Heart right ventricle (tissue), 16 donors: Measurements from ENCODE around the gene MEGF9. TPM values are rescaled to one million over a fixed set of nuclear protein-coding genes. Genes with fewer than 3 reads are reported as not detected.
A peak's percentile ranks its signal among the peaks of the same experiment; 100 is the strongest.
"Not testable (repeated sequence)": the region's sequence is repeated elsewhere in the genome, so short reads cannot be mapped to it uniquely, and the experiment has no call there.

ENCODE experiments used
- ATAC-seq, 8 donors: fragments of 200-7000 bp; cut with Tn5 transposase; one replicate each; pipeline ENCODE4 v1.9.1; 2020; ENCODE audit warnings: mild to moderate bottlenecking in 8 of 8, moderate library complexity in 8 of 8, moderate number of reproducible peaks in 1 of 8
- DNase-seq, 2 donors: peaks; one replicate each; pipeline ENCODE4 v3.0.0-alpha.2; 2020
- H3K27ac ChIP-seq, 10 donors: fragments of 200-600 bp; sonication (generic) in 2 of 10; one replicate each; pipeline versions ENCODE4 v1.5.0 to v1.8.0; 2020 to 2022; ENCODE audit warnings: mild to moderate bottlenecking in 3 of 10
- H3K27me3 ChIP-seq, 7 donors: fragments of 200-600 bp; one replicate each; pipeline ENCODE4 v1.8.0; 2021 to 2022; ENCODE audit warnings: mild to moderate bottlenecking in 2 of 7
- H3K36me3 ChIP-seq, 9 donors: fragments of 200-600 bp; sonication (generic) in 1 of 9; one replicate each; pipeline versions ENCODE4 v1.5.0 to v1.8.0; 2020 to 2022; ENCODE audit warnings: mild to moderate bottlenecking in 2 of 9
- H3K4me1 ChIP-seq, 9 donors: fragments of 200-600 bp; sonication (generic) in 1 of 9; one replicate each; pipeline versions ENCODE4 v1.5.0 to v1.8.0; 2020 to 2022; ENCODE audit warnings: mild to moderate bottlenecking in 4 of 9
- H3K4me3 ChIP-seq, 10 donors: fragments of 200-600 bp; sonication (generic) in 2 of 10; one replicate each; pipeline versions ENCODE4 v1.5.0 to v1.8.0; 2020 to 2022; ENCODE audit warnings: mild to moderate bottlenecking in 7 of 10, moderate library complexity in 2 of 10
- H3K9me3 ChIP-seq, 11 donors: fragments of 200-600 bp in 10 of 11; sonication (generic) in 2 of 11; one replicate each; pipeline versions ENCODE4 v1.5.0 to v1.8.0; 2013 to 2022; ENCODE audit warnings: mild to moderate bottlenecking in 2 of 11, control low read depth in 1 of 11, moderate library complexity in 1 of 11
- WGBS, 2 donors: extraction: QIAGEN DNeasy Blood & Tissue Kit; methylation state at CpG; one replicate each; pipeline ENCODE4 v1.1.7; 2013; ENCODE audit warnings: inconsistent platforms in 1 of 2; 5-methylcytosine and 5-hydroxymethylcytosine counted together
- intact Hi-C, 10 donors: fragments of 100-400 bp; cut with DNase I; formaldehyde crosslinking; loops; one replicate each; pipeline versions ENCODE4 v1.11.1 to v1.14.2; 2022
- polyA plus RNA-seq, 2 donors: library from polyadenylated mRNA; stranded (reverse); fragments of 200-250 nt; gene quantifications; one replicate each; pipeline ENCODE4 v1.2.3, GENCODE V29; 2013
- total RNA-seq, 10 donors: library from RNA; stranded (reverse); fragmentation: NEBNext Ultra II Directional in 3 of 10; extraction: Animal tissue kit (Norgen Biotek cat#: 25700) in 3 of 10; gene quantifications; one replicate each; pipeline versions ENCODE4 v1.2.1 to v1.2.4, GENCODE V29; 2021 to 2023
- TF ChIP-seq, protein P1 (sequence below), 9 donors: fragments of 200-600 bp; sonication (generic) in 2 of 9; IDR thresholded peaks; one replicate each; pipeline versions ENCODE4 v1.5.0 to v1.8.0; 2021 to 2022; ENCODE audit warnings: antibody characterized with exemption in 9 of 9, mild to moderate bottlenecking in 5 of 9, moderate library complexity in 1 of 9
- donor health status: Arrhythmogenic right ventricular cardiomyopathy.
- donor health status: ischemic (EF 13 %, LVEDD 7.1; RV severe dilation, severe dysfunction).
- donor health status: healthy with polysubstance abuse.
- donor health status: DM: no; HTN: yes; CAD: no.
- donor health status: DM: no; HTN: no; CAD: no.
- donor health status: ischemic (EF 25% LVEDD 6.9; RV normal size, moderate dysfunction).
- donor health status: ischemic (EF 25% LVEDD 5.7; RV mildly dilated, moderate dysfunction).
- donor health status: healthy.
- donor health status: DM: yes; HTN: yes; CAD: no.
- donor health status: Ischemic cardiomyopathy.
- donor health status: ischemic (EF 35%, LVEDD 5.7; RV mildly dilated, moderate dysfunction).
- donor health status: nonischemic (EF 11% LVEDD 7.7; RV severe dilation, severe dysfunction).
- donor health status: DM: yes; HTN: yes; CAD: no.
- donor health status: PGD.
- donor health status: ischemic (EF 29% LVEDD 5.4; RV normal size, mild dysfunction).
- donor health status: nonischemic (EF 23%, LVEDD 6.1; RV moderate dilation, normal function).

MEGF9 gene
- total and polyA plus RNA-seq, 12 donors, result 3.0 to 39.1 (median 8.5) TPM

GRCh38 chr9:120636194-120636957 lies 77.9 kb downstream of the MEGF9 start:
- TF ChIP-seq, protein P1, sequence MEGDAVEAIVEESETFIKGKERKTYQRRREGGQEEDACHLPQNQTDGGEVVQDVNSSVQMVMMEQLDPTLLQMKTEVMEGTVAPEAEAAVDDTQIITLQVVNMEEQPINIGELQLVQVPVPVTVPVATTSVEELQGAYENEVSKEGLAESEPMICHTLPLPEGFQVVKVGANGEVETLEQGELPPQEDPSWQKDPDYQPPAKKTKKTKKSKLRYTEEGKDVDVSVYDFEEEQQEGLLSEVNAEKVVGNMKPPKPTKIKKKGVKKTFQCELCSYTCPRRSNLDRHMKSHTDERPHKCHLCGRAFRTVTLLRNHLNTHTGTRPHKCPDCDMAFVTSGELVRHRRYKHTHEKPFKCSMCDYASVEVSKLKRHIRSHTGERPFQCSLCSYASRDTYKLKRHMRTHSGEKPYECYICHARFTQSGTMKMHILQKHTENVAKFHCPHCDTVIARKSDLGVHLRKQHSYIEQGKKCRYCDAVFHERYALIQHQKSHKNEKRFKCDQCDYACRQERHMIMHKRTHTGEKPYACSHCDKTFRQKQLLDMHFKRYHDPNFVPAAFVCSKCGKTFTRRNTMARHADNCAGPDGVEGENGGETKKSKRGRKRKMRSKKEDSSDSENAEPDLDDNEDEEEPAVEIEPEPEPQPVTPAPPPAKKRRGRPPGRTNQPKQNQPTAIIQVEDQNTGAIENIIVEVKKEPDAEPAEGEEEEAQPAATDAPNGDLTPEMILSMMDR (IDR thresholded peaks at IDR 0.05), result no peak

DNA sequence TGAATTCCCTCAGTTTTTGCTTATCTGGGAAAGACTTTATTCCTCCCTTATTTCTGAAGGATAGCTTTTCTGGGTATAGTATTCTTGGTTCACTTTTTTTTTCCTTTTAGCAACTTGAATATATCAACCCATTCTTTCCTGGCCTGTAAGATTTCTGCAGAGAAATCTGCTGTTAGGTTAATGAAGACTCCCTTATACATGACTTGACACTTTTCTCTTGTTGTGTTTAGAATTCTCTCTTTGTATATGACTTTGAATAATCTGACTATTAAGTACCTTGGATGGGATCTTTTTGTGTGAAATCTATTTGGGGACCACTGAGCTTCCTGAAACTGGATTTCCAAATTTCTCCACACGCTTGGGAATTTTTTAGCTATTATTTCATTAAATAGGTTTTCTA lies 79.3 kb downstream of the MEGF9 start:
- no peak overlapping the region for H3K27ac ChIP-seq
- no peak for DNase-seq
- TF ChIP-seq, protein P1 (IDR thresholded peaks at IDR 0.05), result no peak
- WGBS, 2 donors, result 98 to 100% methylated on average over 1 of the region's 1 CpG
- H3K27me3 ChIP-seq, result no peaks in the 10 kb centered on the region
- H3K4me1 ChIP-seq, result no peaks in the 10 kb centered on the region
- intact Hi-C loops, result no loop called here
- ATAC-seq, result no peak
- H3K36me3 ChIP-seq, result peaks cover 0 to 4% (median 0%) of the 10 kb centered on the region in 9 donors
- no peak overlapping the region for H3K4me3 ChIP-seq
- peaks cover 0 to 23% (median 2%) of the 10 kb centered on the region in 11 donors for H3K9me3 ChIP-seq

More at GRCh38 chr9:120636194-120636957, 77.9 kb downstream of the MEGF9 start:
- Histone ChIP-seq H3K27me3 (no peaks in the 10 kb centered on the region), H3K4me1 (no peaks in the 10 kb centered on the region), H3K36me3 (peaks cover 0 to 4% (median 0%) of the 10 kb centered on the region in 9 donors), H3K9me3 (peaks cover 0 to 23% (median 2%) of the 10 kb centered on the region in 11 donors), H3K27ac (no peak overlapping the region), H3K4me3 (no peak overlapping the region)
- ATAC-seq (no peak), DNase-seq (no peak)
- WGBS, 2 donors, result 97 to 98% methylated on average over 25 of the region's 25 CpGs
- intact Hi-C loops, result no loop called here

- Histone ChIP-seq H3K4me3 (no peak overlapping the region), H3K27me3 (no peaks in the 10 kb centered on the region), H3K4me1 (peaks cover 0 to 20% (median 0%) of the 10 kb centered on the region in 9 donors), H3K36me3 (no peaks in the 10 kb centered on the region), H3K9me3 (peaks cover 0 to 14% (median 2%) of the 10 kb centered on the region in 11 donors), H3K27ac (no peak overlapping the region)
- TF ChIP-seq, protein P1 (IDR thresholded peaks at IDR 0.05), result no peak
- ATAC-seq (no peak), DNase-seq (no peak)
- intact Hi-C loops, result no loop called here
These were observed 83.9 kb downstream of the MEGF9 start for GRCh38 chr9:120630333-120630732.

- not testable (repeated sequence) for H3K27me3 ChIP-seq, H3K27ac ChIP-seq, H3K4me3 ChIP-seq, H3K9me3 ChIP-seq, DNase-seq, H3K36me3 ChIP-seq
- intact Hi-C loops, result loop anchor here in 2 of 10 donors (5.0 to 10.0 kb wide), 3 partner anchors 83 to 103 kb away; partner anchors contain the start of gene MEGF9 (in 2 of the 2)
- peaks cover 0 to 26% (median 0%) of the 10 kb centered on the region in 9 donors for H3K4me1 ChIP-seq
- WGBS, 2 donors, result 97 to 99% methylated on average over 3 of the region's 3 CpGs
- peak in 1 of 8 donors; percentile 27 for ATAC-seq
These were observed 85.3 kb downstream of the MEGF9 start for GRCh38 chr9:120628925-120629497.
